ENCODE data around the gene ZNHIT3.
"Not testable (repeated sequence)": the region's sequence is repeated elsewhere in the genome, so short reads cannot be mapped to it uniquely, and the experiment has no call there.

ZNHIT3 gene

DNA sequence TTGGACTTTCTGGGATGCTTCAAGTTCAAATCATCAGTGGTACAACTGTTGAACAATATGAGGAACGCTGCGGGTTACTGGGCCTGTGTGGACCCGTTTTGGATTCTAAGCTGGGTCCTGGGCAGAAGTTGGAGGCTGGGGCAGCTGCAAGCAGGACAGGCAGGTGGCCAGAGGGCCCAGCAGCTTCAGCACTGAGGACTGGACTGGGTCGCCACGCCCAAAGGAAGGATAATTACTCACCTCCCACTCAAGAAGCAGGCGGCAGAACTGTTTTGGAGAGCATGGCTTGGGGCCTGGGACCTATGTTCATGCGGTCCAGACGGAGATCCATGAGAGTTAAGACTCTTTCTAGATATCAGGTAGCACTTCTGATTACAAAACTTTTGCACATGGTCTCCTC, 1.5 kb upstream of the ZNHIT3 start:
- no peak for DNase-seq

DNA sequence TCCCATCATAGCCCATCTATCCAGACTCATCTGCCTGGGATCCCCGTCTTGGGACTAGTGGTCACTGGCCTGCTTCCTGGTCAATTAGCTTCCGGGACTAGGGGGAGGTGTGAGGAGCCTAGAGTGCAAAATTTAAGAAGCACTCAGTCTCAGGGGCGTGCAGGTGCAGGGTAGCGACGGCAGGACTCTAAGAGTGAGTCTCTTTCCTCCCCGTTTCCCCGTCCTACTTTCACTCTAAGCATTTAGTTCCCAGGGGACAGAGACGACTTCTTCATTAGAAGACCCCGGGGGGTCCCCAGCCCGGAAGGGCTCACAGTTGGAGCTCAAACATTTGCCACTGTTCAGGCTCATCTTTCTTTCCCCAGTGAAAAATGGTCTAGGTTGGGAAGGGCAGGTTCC, 677 bp upstream of the ZNHIT3 start:
- DNase-seq = no peak

DNA sequence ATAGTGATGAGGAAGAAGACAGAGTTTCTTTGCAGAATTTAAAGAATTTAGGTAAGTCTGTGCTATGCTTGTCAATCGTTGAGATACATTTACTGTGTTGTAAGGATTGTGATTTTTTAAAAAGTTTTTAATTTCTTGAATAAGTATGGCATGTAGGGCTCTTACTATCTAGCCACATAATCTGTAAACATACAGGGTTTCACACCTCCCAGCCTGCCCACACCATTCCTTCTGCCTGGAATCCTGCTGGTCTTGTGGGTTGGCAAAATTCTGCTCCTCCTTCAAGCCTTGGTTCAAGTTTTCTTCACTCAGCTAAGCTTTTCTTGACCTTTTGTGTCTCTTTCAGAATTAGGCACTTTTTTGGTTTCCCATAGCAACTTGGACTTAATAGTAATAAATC, 7.5 kb downstream of the ZNHIT3 start:
- DNase-seq = no peak

GRCh38 chr17:36494674-36495073, 8.2 kb downstream of the ZNHIT3 start:
- DNase-seq = no peak

- no peak for DNase-seq
These were observed 8.6 kb downstream of the ZNHIT3 start for GRCh38 chr17:36495076-36495578.

DNA sequence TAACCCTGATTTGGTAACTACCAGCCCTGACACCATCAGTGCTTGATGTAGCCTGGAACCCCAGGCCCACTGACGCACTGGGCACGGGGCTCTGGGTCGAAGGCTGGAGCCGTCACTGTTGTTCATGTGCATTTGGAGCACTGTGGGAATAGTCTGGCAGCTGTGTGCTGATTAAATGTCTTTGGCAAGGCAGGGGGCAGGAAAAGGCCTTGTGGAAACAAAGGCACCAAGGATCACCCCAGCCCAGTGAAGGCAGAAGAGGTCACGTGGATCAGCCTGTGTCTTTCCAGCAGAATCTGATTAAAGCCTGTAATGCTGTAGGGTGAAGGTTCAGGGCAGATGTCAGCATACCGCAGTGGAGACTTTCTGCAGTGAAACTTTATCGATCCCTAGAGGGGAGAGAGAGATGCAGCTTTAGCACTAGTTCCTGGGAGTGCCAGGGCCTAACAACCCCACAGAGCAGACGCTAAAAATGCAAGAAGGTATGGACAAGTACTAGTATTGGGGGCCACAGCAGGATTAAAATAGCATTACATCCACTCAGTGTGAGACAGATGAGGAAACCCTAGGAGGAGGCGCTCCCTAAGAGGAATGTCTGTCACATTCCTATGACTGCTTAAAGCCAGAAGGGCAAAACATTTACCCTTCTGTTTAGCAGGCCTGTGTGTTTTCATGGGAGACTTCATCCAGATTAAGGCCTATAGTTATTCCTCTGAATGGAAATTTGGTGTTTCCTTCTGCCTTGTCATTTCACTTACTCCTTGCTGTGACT, 9.7 kb downstream of the ZNHIT3 start:
- DNase-seq = no peak

GRCh38 chr17:36498155-36498554, 11.7 kb downstream of the ZNHIT3 start:
- DNase-seq = no peak

DNA sequence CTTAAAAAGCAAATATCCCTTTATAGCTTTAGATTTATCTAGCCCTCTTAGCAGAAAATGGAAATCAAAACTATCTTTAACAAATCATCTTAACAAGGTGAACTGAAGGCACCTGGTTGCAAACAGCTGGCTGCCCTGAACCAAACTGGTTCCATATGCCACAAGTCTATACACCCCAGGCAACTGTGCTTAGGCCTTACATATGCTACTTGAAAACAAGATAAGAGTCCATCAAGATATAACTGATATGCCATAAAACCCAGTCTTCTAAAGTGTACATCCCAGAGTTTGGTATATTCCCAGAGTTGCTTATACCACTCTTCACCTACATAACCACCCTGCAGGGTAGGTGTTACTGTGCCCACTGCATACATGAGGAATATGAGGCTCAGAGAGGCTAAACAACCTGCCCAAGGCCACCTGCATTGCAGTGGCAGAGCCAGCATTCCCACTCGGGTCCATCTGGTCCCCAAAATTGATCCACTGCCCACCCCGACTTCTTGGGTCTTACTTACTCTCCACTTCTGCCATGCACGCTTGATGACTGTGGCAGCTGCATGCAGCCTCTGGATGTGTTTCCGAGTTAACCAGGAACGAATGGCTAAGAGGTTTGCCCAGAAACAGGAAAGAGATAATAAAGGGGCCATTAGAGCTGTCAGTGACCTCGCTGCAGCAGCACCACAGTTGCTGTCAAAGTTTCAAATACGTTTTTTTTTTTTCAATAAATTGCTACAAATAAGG, 12.2 kb downstream of the ZNHIT3 start:
- DNase-seq = no peak

- DNase-seq = no peak
These were observed 14.3 kb downstream of the ZNHIT3 start for GRCh38 chr17:36500745-36501225.

DNA sequence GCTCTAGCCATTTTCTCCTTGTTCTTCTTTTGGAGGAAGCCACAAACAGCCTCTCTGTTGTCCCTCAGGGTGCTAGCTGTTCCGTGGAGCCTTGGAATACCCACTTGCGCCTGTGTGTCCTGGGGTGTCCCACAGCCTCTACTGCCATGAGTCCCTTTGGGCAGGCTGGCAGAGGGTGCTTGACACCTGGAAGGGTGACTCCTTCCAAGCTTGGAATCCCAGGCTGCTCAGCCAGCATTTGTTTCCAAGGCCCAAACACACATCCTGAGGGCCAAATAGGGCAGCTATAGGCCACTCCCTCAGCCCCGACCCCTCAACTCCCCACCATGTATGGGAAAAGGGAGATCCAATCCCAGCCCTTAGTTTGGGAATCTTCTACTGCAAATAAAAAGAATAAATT, 14.9 kb downstream of the ZNHIT3 start:
- no peak for DNase-seq

- DNase-seq = no peak
These were observed 15.5 kb downstream of the ZNHIT3 start for GRCh38 chr17:36501963-36502362.

DNA sequence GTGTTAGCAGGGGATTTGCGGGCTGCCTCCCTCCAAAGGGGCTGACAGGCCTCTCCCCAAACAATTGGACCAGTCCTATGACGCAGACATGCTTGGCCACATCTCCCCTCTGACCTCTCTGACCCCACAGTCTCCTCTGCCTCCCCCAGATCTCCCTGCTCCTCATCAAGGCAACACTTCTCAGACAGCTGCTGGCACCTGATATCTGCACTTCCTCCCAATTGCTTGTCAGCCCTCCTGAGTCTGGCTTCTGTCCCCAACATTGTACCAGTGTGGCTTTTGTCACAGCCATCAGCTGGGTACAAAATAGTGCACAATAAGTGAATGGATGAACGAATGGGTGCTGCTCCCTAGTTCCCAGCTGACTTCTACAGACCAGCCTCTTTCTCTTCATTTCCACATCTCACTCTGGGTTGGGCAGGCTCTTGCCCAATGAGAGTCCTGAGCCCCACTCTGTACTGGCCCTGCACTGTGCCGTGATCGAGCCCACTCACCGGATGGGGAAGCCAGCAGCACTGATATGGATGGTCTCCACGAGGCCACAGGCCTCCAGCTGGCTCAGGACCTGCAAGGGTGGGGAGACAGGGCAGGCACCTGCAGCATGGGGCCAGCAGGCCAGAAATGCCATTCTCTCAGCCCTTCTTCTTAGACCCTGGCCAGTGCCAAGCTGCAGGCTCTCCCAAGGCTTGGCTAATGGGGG, 17.1 kb downstream of the ZNHIT3 start:
- DNase-seq = no peak

- DNase-seq = no peak
These were observed 17.7 kb downstream of the ZNHIT3 start for GRCh38 chr17:36504156-36504545.

GRCh38 chr17:36505171-36505570, 18.7 kb downstream of the ZNHIT3 start:
- DNase-seq = no peak

- no peak for DNase-seq
These were observed 19.9 kb downstream of the ZNHIT3 start for GRCh38 chr17:36506249-36506826.

- no peak for DNase-seq
These were observed 20.4 kb downstream of the ZNHIT3 start for GRCh38 chr17:36506831-36507230.

DNA sequence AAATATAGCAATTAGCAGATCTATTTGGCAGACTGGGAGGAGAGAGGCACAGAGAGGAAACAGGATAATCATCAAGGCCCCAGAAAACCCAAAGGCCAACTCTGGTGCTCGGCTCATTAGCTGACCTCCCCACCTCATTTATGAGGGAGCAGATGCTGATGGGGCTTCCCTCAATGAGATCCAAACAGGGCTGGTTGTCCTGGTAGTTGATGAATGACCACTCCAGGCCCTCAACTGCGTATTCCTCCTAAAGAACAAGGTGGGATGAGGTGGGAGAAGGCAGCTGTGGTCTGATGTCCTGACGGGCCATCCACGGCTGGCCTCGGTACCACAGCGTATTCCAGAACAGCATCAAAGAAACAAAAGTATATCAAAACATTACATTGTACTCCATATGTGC, 20.8 kb downstream of the ZNHIT3 start:
- no peak for DNase-seq

GRCh38 chr17:36508439-36508838, 22.0 kb downstream of the ZNHIT3 start:
- not testable (repeated sequence) for DNase-seq

GRCh38 chr17:36509272-36509985, 22.9 kb downstream of the ZNHIT3 start:
- DNase-seq = no peak

DNA sequence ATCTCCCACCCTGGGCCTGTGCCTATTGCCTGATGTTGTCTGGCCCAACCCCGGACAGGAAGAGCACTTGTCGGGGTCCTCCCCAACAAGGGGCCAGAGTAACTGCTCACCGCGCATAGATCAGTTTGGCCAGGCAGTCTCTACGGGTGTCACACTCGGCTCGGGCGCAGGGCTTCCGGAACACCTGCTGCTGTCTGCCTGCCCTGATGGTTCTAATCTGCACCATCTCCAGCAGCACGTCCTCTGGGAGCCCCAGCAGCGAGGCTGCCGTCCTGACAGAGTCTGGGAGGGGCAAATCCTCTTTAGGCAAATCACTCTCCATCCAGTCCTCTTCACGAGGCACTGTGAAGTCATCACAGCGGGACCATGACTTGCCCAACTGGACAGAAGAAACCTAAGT, 24.2 kb downstream of the ZNHIT3 start:
- no peak for DNase-seq

GRCh38 chr17:36511216-36511615, 24.7 kb downstream of the ZNHIT3 start:
- no peak for DNase-seq

DNA sequence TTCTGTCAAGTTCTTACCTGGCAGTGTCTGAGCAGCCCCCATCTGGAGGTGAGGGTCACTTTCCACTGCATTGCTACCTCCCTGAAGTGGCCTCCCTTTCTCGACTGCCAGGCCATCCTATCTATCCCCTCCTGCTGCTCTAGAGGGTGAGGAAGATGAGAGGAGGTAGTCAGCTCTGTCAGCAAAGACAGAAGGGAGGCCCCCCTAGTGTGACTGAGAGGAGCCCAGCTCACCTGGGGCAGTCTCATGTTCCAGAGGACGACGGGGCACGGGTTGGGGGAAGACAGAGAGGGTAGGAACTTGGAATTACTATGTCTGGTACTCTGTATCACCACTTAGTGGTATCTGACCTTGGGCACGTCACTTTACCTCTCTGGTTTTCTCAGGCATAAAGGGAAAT, 26.2 kb downstream of the ZNHIT3 start:
- no peak for DNase-seq

Measured in effector CD8-positive, alpha-beta T cell (primary cell).